Measurements from ENCODE around the gene TIMM23.
A peak's percentile ranks its signal among the peaks of the same experiment; 100 is the strongest.
"Not testable (repeated sequence)": the region's sequence is repeated elsewhere in the genome, so short reads cannot be mapped to it uniquely, and the experiment has no call there.

Gene TIMM23

DNA sequence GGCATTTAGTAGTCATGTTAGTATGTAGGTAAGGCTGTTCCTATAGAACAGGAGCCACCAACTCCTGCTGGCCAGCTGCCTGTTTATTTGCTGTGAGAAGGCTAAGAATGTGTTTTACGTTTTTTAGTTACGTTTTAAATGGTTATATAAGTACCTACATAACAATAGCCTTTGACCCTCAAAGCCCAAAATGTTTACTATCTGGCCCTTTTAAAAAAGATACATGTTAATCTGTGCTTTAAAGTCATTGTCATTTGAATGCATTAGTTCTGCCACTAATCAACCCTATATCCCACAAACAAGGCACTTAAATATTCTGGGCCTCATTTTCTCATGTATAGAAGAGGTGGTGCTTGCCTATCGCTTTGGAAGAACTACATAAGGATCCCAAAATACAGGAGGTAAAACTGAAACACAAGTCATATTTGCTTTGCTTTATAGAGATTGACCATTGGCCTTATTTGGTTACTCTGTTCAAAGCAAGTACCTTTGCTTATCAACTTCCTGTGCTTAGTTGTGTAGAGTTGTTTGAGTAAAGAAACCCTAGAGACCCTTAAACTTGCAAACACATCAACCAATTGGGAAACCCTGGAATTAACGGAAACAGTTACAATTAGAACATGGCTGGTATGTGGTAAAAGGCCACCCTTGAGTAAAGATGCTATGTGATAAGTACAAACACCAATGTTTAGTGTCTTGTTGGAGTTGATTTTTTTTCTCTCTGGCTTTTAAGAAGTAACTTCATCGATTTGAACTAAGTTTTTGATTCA lies 25.9 kb downstream of the TIMM23 start:
- no peak for DNase-seq

DNA sequence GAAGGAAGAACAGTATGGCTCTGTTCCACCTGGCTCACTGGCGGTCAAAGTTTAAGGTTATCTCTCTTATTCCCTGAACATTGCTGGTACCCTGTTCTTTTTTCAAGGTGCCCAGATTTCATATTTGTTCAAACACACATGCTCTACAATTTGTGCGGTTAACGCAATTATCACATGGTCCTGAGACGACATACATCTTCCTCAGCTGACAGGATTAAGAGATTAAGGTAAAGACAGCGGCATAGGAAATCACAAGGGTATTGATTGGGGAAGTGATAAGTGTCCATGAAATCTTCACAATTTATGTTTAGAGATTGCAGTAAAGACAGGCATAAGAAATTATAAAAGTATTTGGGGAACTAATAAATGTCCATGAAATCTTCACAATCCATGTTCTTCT lies 27.7 kb downstream of the TIMM23 start:
- DNase-seq, result not testable (repeated sequence)

DNA sequence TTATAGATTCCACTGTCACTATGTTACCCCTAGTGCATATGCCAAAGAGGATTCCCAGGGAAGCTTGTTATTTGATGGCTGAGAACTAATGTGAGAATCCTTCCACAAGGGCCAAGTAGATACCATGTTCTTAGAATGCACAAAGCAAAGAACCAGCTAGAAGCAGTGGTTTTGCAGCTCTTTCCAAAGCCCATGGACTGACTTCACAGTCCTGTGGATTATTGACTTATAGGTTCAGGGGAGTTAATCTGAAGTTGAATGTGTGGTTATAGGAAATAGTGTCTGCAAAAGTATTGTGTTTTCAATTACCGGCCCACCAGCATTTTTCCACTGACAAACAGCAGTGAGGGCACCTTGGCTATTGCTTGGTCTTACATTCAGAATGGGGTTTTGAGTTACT lies 28.2 kb downstream of the TIMM23 start:
- no peak for DNase-seq

DNA sequence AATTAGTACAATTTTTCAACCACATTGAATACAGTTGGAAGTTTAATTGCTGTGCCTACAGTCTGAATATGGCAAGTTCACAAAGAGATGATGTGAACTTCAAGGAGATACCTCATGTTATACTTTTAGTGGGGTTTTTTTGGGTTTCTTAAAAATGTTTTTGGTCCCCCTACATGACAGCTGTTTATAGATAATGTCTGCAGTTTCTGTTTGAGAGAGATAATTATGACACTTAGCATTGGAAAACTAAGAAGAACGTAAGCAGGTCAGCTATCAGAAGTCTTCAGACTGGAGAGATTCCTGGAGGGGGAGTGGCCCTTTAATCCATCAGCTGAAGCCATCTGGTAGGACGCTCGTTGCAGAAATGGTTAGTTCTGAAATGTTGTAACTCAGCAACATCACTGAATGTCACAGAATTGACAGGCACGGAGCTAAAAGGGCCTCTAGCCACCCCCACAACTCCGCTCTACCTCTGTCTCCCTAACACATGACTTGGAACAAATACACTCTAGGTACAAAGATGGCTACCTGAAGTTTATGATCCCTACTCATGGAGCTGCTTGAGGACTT lies 29.0 kb downstream of the TIMM23 start:
- no peak for DNase-seq

DNA sequence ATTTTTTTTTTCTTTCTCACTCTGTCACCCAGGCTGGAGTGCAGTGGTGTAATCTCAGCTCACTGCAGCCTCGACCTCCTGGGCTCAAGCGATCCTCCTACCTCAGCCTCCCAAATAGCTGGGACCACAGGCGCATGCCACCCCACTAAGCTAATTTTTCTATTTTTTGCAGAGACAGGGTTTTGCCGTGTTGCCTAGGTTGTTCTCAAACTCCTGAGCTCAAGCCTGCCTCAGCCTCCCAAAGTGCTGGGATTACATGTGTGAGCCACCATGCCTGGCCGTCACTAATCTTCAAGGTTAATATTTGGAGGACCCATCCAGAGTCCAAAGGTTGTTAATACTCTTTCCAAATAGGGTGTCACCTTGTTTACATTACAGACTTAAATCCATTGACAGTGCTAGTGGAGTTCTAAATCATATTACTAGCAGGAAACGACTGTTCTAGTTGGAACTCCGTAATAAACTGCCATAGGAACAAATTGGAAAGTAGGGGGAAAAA lies 29.9 kb downstream of the TIMM23 start:
- DNase-seq, result not testable (repeated sequence)

DNA sequence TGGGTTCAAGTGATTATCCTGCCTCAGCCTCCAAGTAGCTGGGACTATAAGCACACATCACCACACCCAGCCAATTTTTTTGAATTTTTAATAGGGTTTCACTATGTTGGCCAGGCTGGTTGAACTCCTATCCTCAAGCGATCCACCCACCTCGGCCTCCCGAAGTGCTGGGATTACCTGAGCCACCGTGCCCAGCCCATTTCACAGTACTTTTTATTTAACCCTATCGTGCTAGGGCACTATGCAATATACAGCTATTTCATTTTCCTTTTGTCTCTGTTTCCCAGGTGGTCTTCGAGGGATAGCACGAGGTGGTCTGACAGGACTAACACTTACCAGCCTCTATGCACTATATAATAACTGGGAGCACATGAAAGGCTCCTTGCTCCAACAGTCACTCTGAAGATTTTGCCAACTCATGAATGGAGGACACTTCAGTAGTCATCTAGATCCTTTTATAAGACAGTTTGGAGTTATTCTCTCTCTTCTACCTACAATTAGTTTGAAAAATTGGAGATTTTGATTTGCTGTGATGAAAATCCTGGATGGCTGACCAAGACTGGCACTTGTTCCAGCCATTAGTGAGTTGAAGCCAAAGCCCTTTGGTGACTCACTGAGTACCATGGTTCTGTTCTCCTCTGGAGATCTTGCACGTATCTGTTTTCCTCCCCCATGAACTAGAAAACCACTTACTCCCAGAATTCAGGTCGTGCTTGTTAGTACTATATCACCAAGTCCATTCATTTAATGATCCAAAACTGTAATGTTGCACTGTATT lies 30.8 kb downstream of the TIMM23 start:
- no peak for DNase-seq

DNA sequence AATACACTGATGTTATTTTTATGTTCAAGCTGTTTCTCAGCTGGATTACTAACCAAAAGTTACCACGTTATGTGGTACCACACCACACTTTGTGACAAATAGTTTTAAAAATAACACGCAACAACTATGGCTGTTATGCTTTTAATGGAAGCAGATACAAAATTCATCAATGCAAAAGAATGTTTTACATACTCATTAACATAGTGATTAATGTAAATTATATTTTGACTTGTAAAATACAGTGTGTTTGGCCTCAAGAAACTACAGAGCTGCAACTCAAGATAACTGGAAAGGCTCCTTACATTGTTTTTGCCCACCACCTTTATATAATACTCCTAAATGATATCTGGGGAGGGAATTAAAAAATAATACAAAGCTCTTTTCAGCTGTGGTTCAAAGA lies 32.7 kb downstream of the TIMM23 start:
- DNase-seq, result no peak

DNA sequence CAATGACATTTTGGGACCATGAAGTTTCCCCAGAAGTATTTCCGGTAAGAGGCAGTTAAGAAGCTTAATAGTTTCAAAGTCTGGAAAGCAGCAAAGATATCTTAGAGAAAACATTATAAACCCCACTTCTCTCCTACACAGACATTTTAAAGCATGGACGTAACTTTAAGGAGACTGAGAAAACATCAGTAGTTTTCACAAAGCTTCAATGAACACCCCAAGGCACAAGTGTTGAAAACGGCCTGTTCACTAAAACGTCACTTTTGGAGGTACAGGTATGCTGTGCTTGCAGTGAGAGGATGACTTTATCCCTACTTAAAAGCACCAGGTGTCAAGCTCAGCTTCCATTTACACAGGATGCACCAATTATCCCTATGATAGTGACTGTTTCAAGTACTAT lies 33.1 kb downstream of the TIMM23 start:
- DNase-seq, result no peak

DNA sequence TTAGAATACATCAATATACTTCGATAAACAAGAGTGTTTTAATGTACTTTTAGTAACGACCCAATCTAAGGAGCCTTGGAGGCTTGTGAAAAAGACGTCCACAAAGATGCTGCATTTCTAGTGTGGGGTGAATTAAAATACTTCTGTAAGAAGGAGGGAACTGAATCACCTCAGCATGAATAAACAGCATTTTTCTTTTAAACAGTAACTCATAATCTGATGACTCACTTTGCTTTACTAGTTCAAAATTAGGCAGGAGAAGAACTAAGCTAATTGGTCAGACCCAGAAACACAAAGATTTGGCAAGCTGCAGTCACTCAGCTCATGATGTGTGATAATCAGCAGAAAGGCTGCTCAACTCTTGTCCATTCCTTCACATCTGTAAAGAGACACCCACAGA lies 33.9 kb downstream of the TIMM23 start:
- no peak for DNase-seq

DNA sequence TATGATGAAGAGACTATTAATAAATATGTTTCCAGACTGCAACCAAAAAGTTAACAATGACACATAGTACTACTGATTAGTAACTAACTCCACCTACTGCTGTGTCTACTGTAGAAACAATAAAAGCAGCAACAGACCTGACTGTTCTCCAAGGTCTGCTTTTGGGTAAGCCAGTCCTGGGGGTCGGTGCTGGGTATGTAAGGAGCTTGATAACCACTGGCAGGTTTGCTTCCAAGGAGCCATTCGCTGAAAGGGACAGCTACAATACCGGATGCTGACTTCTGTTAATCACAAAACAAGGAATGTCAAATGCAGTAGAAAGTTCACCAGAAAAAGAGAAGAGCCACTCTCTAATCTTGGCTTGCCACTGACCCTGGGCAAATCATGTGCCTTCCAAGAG lies 40.5 kb downstream of the TIMM23 start:
- DNase-seq, result no peak

DNA sequence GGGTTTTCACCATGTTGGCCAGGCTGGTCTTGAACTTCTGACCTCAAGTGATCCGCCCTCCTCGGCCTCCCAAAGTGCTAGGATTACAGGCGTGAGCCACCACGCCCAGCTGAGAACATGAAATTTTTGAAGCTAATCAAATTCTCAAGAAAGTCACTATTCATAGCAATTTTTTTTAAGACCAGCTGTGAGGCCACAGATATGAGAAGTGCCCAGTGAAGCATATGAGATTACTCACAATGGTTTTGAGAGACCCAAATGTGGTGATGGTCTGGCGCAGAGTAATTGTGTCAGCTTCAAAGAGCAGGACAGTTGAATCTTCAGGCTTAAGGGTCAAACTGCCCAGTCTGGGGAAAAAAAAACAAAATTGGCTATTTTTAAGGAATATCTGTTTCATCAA lies 41.9 kb downstream of the TIMM23 start:
- no peak for DNase-seq

DNA sequence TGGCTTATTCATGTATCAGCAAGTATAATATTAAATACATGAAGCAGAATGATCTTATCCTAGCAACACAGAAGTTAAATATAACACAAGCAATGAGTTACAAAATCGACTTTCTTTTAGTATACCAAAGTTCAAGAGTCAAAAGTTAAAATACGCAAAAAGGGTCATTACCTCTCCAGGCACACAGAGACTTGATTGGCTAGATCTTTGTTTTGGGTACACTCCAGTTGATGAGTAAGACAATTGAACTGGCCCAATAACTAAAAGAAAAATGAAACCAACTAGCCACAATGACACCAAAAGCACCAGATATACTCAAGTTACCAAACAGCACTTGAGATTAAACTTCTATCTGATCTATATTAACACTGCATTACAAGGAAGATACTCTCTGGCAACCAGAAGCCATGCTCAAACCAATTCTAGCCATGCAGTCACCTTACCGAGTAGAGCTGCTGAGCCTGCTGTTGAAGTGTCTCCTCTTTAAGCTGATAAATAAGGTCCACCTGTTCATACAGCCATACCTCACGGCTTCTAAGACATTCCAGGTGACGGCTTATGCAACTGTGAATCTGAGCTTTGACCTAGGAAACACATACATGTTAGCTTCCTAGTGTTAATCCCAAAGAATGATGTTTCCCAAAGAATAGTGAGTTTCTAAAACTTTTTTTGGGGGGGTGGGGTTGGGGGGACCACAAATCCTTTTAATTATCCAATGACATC lies 42.6 kb downstream of the TIMM23 start:
- DNase-seq, result no peak

DNA sequence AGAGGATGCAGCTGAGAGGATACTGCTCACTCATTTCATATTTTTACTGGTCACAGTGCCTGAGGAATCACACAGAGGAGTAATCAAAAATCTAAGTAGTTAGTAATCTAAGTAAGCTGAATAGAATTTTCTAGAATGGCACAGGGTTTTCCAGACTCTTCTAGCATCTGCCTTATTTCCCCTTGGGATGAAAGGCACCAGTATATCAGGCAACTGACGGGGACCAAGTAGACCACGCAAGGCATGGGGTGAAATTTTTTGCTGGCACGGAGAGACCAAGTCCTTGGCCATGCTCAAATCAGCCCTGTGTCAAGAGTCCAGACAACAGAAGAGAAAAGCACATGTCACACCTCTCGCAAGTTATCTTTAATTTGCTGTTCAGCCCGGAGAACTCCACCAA lies 43.9 kb downstream of the TIMM23 start:
- no peak for DNase-seq

DNA sequence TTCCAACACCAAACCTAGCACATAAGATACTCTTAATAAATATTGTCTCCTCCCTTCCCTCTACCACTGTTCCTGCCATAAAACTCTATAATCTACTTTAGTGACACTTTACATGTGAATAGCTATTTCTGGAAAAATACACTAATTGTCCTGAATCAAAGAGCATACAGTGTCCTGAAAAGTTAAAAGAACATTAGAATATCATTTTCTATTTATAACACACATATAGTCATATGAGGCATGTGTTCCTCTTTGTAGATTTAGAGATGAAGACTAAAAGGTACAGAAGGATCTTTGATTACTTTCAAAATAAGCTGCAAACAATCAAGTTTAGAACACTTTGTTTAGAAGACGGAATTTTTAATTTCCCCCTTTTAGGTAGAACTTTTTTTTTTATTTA lies 44.5 kb downstream of the TIMM23 start:
- DNase-seq, result no peak

DNA sequence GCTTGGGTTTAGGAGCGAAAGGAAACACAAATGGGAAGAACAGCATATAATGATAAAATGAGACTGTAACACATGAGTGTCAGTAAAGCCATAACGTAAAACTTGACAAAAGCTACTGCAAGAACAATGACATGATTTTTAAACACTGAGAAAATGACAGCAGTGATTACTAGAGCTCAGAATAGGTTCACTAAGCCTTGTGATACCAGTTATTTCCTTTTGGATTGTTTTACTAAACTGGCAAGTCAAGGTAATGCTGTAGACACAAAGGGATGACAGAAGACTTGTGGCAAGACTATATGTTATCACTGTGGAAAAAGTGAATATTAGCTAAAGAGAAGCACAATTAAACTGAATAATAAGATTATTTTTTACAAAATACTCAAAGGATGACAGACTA lies 45.4 kb downstream of the TIMM23 start:
- DNase-seq, result no peak

DNA sequence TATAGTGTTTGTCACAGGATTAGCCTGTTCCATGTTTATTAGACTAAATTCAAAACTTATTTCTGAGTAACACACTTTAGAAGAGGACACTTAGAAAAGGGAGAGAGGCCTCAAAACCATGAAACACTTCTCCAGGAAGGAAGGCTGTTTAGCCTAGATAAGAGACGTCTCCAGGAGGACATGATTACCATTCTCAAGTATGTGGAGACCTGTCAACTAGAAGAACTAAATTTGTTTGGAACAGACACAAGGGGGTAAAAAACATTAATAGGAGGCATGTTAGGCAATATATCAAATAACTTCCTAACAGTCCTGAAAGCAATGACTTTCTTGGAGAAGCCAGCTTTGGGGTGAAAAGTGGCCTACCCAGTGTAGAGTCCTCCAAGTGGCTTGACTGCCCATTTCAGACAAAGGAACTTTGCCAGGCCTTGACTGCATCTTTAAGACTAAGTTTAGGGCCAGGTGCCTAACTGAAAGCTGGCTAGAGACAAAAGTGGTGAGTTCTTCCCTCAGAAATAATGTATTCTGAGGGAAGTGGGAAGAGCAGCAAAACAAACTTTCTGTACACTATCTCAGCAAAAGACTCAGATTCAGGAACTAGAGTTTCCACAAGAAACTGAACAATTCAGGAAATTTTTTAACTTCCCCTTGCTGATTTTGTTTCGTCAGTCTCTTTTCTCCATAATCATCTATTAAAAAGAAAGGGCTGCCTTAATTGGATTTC lies 46.3 kb downstream of the TIMM23 start:
- DNase-seq, result no peak

DNA sequence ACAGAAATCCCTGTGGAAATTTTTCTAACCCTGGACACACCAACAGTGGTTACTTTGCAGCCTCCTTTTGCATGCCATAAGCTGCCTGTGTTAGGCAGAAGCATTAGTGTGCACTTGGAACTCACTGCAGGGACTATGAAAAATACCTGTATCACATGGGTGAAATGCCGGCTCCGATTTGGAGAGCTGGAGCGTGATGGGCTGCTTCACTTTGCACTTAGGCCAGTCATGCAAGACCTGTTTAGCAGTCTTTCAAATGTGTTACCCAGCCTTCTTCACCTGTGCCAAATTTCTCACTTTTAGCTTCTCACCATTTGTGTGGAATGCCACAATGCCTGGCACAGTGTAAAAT lies 46.9 kb downstream of the TIMM23 start:
- DNase-seq, result no peak

DNA sequence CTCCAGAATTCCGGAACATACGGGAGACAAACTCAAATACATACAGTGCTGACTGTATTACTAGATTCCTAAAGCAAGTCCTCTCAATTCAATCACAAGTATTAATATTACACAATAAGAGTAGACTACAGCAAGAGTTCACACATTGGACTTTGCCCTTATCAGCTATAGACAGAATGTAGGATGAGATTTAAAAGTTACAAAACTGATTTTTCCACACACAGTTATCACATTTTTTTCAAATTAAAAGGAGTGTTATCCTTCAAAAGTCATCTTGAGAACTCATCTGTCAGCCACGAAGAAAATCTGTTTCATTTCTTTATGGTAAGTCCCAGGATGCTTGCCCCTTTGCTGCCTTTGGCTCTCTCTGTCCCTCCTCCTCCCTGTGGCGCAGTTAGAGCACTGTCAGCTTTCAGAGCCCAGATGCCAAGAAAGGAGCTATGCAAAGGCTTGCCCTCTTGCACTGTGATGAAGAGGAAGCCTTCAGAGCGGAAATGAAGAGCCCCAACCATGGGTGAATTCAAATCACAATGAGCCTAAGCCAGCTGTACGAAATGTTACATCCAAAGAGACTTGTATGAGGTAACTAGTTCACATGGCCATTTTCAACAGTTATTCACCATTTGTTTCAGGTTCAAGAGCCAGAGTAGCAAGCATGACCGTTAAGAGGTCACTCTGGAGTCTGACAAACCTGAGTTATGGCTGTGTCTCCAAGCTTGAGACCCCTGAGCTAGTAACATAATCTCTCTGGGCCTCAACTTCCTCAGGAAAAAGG lies 47.5 kb downstream of the TIMM23 start:
- DNase-seq, result peak; percentile 14 to 32

DNA sequence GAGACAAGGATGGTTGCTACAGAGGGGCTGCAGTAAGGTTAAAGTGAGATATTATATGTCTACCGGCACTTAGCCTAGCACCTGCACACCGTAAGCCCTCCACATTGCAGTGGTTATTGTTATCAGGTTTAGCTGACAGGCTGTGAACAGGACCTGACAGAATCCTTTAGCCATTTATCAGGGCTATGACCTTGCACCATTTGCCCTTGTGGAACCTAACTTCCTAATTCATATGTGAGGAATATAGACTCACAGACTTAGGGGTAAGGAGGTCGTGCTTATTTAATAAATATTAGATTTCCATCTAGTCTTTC lies 48.0 kb downstream of the TIMM23 start:
- DNase-seq, result no peak

DNA sequence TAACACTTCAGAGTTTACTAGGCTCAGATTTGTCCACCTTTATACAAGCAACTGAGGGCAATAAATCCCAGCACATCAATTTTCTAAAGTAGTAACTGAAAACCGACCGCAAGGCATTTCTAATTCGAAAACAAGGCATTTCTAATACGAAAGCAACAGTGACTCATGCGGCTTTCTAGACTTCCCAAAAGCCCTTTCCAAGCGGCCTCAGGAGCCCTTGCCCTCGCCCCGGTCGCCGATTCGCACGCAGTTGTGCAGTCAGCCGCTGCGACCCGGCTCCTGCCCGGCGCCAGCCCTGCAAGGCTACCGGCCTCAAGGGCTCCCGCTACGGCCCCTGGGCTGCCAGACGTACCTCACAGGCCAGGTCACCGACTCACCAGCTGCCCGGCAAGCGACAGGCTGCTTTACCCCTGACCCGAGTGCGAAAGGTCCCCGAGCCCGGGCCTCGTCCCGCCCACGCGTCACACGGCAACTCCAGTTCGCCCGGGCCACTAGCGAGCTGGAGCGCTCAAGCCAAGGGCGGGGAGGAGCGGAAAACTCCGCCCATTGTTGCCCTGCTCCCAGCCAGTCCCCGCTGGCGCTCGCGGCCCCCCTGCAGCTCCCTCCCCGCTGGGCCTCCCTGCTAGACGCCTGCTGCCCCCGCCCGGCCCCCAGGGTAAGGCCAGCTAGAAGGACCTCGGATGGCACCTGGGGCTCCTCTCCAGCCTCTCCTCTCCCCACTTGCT lies 50.9 kb downstream of the TIMM23 start:
- DNase-seq, result peak; percentile 83 to 87

DNA sequence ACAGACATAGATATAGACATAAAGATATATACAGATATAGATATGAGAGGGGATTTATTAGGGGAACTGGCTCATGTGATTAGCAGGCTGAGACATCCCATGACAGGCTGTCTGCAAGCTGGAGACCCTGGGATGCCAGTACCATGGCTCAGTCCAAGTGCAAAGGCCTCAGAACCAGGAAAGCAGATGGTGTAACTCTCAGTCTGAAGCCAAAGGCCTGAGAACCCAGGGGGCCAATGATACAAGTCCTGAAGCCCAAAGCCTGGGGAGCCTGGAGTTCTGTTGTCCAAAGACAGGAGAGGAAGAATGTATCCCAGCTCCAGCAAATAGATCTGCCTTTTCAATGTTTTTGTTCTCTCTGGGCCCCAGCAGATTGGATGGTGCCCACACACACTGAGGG lies 52.7 kb downstream of the TIMM23 start:
- DNase-seq, result no peak
